Psoas muscle (tissue), 8 donors: ENCODE results near the gene LHFPL3. TPM values are rescaled to one million over a fixed set of nuclear protein-coding genes. Genes with fewer than 3 reads are reported as not detected.

Experiments used
- ATAC-seq, 4 donors: fragments of 200-7000 bp; cut with Tn5 transposase; one replicate each; pipeline ENCODE4 v1.9.1; 2020; ENCODE audit warnings: moderate library complexity in 3 of 4, mild to moderate bottlenecking in 2 of 4
- DNase-seq, 2 donors: peaks; one replicate each; pipeline ENCODE4 v3.0.0-alpha.2; 2020
- H3K27ac ChIP-seq: fragments of 200-600 bp; one replicate; pipeline ENCODE4 v1.8.0; 2022
- H3K27me3 ChIP-seq, 3 donors: fragments of 200-600 bp in 1 of 3; one replicate each; pipeline versions ENCODE4 v1.6.1 to v1.8.0; 2013 to 2022; ENCODE audit warnings: low read length in 2 of 3, mild to moderate bottlenecking in 2 of 3, moderate library complexity in 1 of 3; ENCODE audit not compliant: insufficient read depth in 3 of 3
- H3K36me3 ChIP-seq, 2 donors: fragments of 200-600 bp in 1 of 2; one replicate each; pipeline versions ENCODE4 v1.6.1 to v1.8.0; 2013 to 2022; ENCODE audit warnings: low read depth in 1 of 2, mild to moderate bottlenecking in 1 of 2, moderate library complexity in 1 of 2; ENCODE audit not compliant: insufficient read depth in 1 of 2
- H3K4me1 ChIP-seq: fragments of 200-600 bp; one replicate; pipeline ENCODE4 v1.8.0; 2022
- H3K4me3 ChIP-seq: fragments of 200-600 bp; one replicate; pipeline ENCODE4 v1.8.0; 2022; ENCODE audit warnings: mild to moderate bottlenecking
- H3K9me3 ChIP-seq: fragments of 200-600 bp; one replicate; pipeline ENCODE4 v1.8.0; 2022
- CTCF ChIP-seq: fragments of 200-600 bp; IDR thresholded peaks from one replicate; pipeline ENCODE4 v1.8.0; 2022; ENCODE audit warnings: antibody characterized with exemption
- WGBS, 3 donors: extraction: QIAGEN DNeasy Blood & Tissue Kit; methylation state at CpG; one replicate each; pipeline versions ENCODE4 v1.1.6 to v1.1.7; 2013; 5-methylcytosine and 5-hydroxymethylcytosine counted together
- intact Hi-C, 2 donors: fragments of 100-400 bp; cut with DNase I; formaldehyde crosslinking; loops; one replicate each; pipeline versions ENCODE4 v1.11.0 to v1.14.2; 2022
- polyA plus RNA-seq, 3 donors: library from polyadenylated mRNA; stranded (reverse); fragments of 200-250 nt; gene quantifications; one replicate each; pipeline ENCODE4 v1.2.3, GENCODE V29; 2013
- total RNA-seq, 4 donors: library from RNA; stranded (reverse); fragmentation: NEBNext Ultra II Directional in 2 of 4; extraction: Animal tissue kit (Norgen Biotek cat#: 25700) in 2 of 4; gene quantifications; one replicate each; pipeline versions ENCODE4 v1.2.1 to v1.2.4, GENCODE V29; 2021 to 2023
- donor health status: healthy with polysubstance abuse.
- donor health status: DM: no; HTN: no; CAD: no; lungs with moderate emphysema.
- donor health status: Bipolar disorder and iron deficiency.
- donor health status: healthy.
- donor health status: DM: yes; HTN: yes; CAD: no.
- donor health status: DM: no; HTN: no; CAD: no.
- donor health status: DM: no; HTN: no; CAD: no.
- donor health status: DM: yes; HTN: yes; CAD: no.

Gene LHFPL3
- total and polyA plus RNA-seq, 7 donors, result not detected

DNA sequence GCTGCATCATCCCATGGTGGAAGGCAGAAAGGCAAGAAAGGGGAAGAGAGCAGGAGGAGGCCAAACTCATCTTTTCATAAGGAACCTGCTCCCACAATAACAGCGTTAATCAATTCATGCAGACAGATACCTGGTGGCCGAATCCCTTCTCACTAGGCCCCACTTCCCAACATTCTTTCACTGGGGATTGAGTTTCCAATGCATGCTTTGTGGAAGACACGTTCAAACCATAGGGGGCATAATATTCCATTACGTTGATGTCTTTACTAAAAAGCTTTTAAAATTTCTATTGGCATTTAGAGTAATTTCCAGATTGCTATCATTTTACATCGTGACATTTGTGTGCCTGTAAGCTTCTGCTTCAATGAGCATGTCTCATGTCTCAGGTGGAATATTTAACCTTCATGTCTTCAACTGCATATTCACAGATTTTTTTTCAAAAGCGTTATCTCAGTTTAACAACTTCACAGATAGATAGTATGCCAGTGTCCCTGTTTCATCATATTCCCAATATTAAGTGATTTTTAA, 88.5 kb downstream of the LHFPL3 start:
- DNase-seq (no peak), ATAC-seq (no peak)
- intact Hi-C loops, result no loop called here
- H3K36me3 ChIP-seq, result no peaks in the 10 kb centered on the region
- H3K9me3 ChIP-seq, result no peaks in the 10 kb centered on the region
- no peak overlapping the region for H3K4me3 ChIP-seq
- no peak for TF ChIP-seq CTCF
- 72 to 74% (median 73%) methylated on average over 6 of the region's 6 CpGs for WGBS, 3 donors
- H3K27ac ChIP-seq, result no peak overlapping the region
- H3K27me3 ChIP-seq, result no peaks in the 10 kb centered on the region
- H3K4me1 ChIP-seq, result no peaks in the 10 kb centered on the region

- DNase-seq (no peak), ATAC-seq (no peak)
- 68 to 77% (median 69%) methylated on average over 1 of the region's 1 CpG for WGBS, 3 donors
- H3K9me3 ChIP-seq, result no peaks in the 10 kb centered on the region
- intact Hi-C loops, result no loop called here
- no peak overlapping the region for H3K27ac ChIP-seq
- H3K36me3 ChIP-seq, result no peaks in the 10 kb centered on the region
- H3K4me1 ChIP-seq, result no peaks in the 10 kb centered on the region
- no peak for TF ChIP-seq CTCF
- no peaks in the 10 kb centered on the region for H3K27me3 ChIP-seq
- H3K4me3 ChIP-seq, result no peak overlapping the region
These were observed 103.5 kb downstream of the LHFPL3 start for GRCh38 chr7:104431930-104432329.

- DNase-seq, result no peak
- intact Hi-C loops, result no loop called here
These were observed 105.7 kb downstream of the LHFPL3 start for GRCh38 chr7:104434129-104434528.

GRCh38 chr7:104442481-104442880, 114.1 kb downstream of the LHFPL3 start:
- Histone ChIP-seq H3K4me1 (no peaks in the 10 kb centered on the region), H3K36me3 (no peaks in the 10 kb centered on the region), H3K9me3 (no peaks in the 10 kb centered on the region), H3K27me3 (no peaks in the 10 kb centered on the region), H3K27ac (no peak overlapping the region), H3K4me3 (no peak overlapping the region)
- DNase-seq, result no peak
- WGBS, 3 donors, result 48 to 60% (median 54%) methylated on average over 1 of the region's 1 CpG
- ATAC-seq, result no peak
- no peak for TF ChIP-seq CTCF
- intact Hi-C loops, result no loop called here

More at GRCh38 chr7:104434129-104434528, 105.7 kb downstream of the LHFPL3 start:
- no peak overlapping the region for H3K4me3 ChIP-seq
- H3K27me3 ChIP-seq, result no peaks in the 10 kb centered on the region
- H3K9me3 ChIP-seq, result no peaks in the 10 kb centered on the region
- WGBS, 3 donors, result 90 to 94% (median 93%) methylated on average over 2 of the region's 2 CpGs
- H3K36me3 ChIP-seq, result no peaks in the 10 kb centered on the region
- no peaks in the 10 kb centered on the region for H3K4me1 ChIP-seq
- no peak overlapping the region for H3K27ac ChIP-seq
- TF ChIP-seq CTCF, result no peak
- ATAC-seq, result no peak

GRCh38 chr7:104444017-104444416, 115.6 kb downstream of the LHFPL3 start:
- intact Hi-C loops, result no loop called here
- WGBS, 3 donors, result 68 to 70% (median 70%) methylated on average over 1 of the region's 1 CpG

More at GRCh38 chr7:104444017-104444416, 115.6 kb downstream of the LHFPL3 start:
- no peaks in the 10 kb centered on the region for H3K9me3 ChIP-seq
- no peak for TF ChIP-seq CTCF
- ATAC-seq (no peak), DNase-seq (no peak)
- H3K27me3 ChIP-seq, result no peaks in the 10 kb centered on the region
- no peaks in the 10 kb centered on the region for H3K36me3 ChIP-seq
- no peaks in the 10 kb centered on the region for H3K4me1 ChIP-seq
- no peak overlapping the region for H3K27ac ChIP-seq
- H3K4me3 ChIP-seq, result no peak overlapping the region
